Suprapubic skin (tissue), 4 donors: ENCODE measurements around the gene DCST1. TPM values are rescaled to one million over a fixed set of nuclear protein-coding genes. Genes with fewer than 3 reads are reported as not detected.

Source experiments
- DNase-seq, 2 donors: peaks; one replicate each; pipeline ENCODE4 v3.0.0-alpha.2; 2019; ENCODE audit warnings: low spot score in 2 of 2
- H3K27ac ChIP-seq: fragments of 200-600 bp; sonication (generic); one replicate; pipeline ENCODE4 v1.5.1; 2019
- H3K27me3 ChIP-seq: fragments of 200-600 bp; sonication (generic); one replicate; pipeline ENCODE4 v1.5.1; 2019
- H3K36me3 ChIP-seq: fragments of 200-600 bp; sonication (generic); one replicate; pipeline ENCODE4 v1.5.1; 2019
- H3K4me1 ChIP-seq: fragments of 200-600 bp; sonication (generic); one replicate; pipeline ENCODE4 v1.5.1; 2019
- H3K4me3 ChIP-seq: fragments of 200-600 bp; sonication (generic); one replicate; pipeline ENCODE4 v1.5.1; 2019; ENCODE audit warnings: mild to moderate bottlenecking
- H3K9me3 ChIP-seq: fragments of 200-600 bp; sonication (generic); one replicate; pipeline ENCODE4 v1.5.1; 2019
- CTCF ChIP-seq, 2 donors: fragments of 200-600 bp in 1 of 2; fragments of 450-650 bp in 1 of 2; sonication (generic) in 1 of 2; IDR thresholded peaks; one replicate each; pipeline ENCODE4 v1.5.1; 2016 to 2019; ENCODE audit warnings: antibody characterized with exemption in 2 of 2, mild to moderate bottlenecking in 1 of 2, moderate library complexity in 1 of 2
- EP300 ChIP-seq: sonication (generic); formaldehyde crosslinking; IDR thresholded peaks from one replicate; pipeline ENCODE4 v1.6.1; 2017; ENCODE audit warnings: antibody characterized with exemption
- POLR2A ChIP-seq, 2 donors: fragments of 450-650 bp; IDR thresholded peaks; one replicate each; pipeline ENCODE4 v1.6.1; 2017; ENCODE audit warnings: antibody characterized with exemption in 2 of 2, mild to moderate bottlenecking in 2 of 2, moderate library complexity in 2 of 2
- POLR2AphosphoS5 ChIP-seq, 3 donors: sonication (generic); formaldehyde crosslinking; IDR thresholded peaks; one replicate each; pipeline ENCODE4 v1.6.1; 2017; ENCODE audit warnings: antibody characterized with exemption in 3 of 3
- WGBS: methylation state at CpG from one replicate; pipeline ENCODE4 v1.1.5; 2018; 5-methylcytosine and 5-hydroxymethylcytosine counted together
- total RNA-seq, 4 donors: library from RNA; depleted of rRNA; stranded (reverse); fragments of >200 nt; gene quantifications; one replicate each; pipeline ENCODE4 v1.1.0, GENCODE V29; 2016

The DCST1 gene
- total RNA-seq, 4 donors from 2014 or later: 0.55 to 8.2 (median 2.8) TPM

DNA sequence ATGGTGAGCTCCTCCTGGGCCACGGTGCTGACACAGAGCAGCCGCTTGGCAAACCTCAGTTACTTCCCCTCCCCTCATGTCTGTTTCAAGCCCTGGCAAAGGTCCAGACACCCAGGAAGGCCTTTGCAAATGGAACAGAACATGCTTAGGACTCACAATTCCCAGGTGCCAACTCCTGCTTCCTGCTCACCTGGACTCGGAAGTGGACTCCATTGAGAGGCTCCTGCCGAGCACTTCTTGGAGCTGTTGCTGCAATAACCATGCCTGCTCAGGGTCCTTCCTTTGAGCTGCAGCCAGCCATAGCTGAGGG is 10.7 kb upstream of the DCST1 start:
- TF ChIP-seq POLR2A (IDR thresholded peaks at IDR 0.05) (no peak), CTCF (IDR thresholded peaks at IDR 0.05) (no peak), POLR2AphosphoS5 (IDR thresholded peaks at IDR 0.05) (no peak), EP300 (no peak)
- WGBS: 47% methylated on average over 4 of the region's 4 CpGs
- Histone ChIP-seq H3K4me1 (peaks cover 40% of the 10 kb centered on the region), H3K9me3 (no peaks in the 10 kb centered on the region), H3K36me3 (no peaks in the 10 kb centered on the region), H3K27me3 (no peaks in the 10 kb centered on the region), H3K27ac (no peak overlapping the region), H3K4me3 (no peak overlapping the region)
- DNase-seq: no peak

GRCh38 chr1:155023627-155024026 is 10.0 kb upstream of the DCST1 start:
- 64% methylated on average over 5 of the region's 5 CpGs for WGBS
- H3K27ac ChIP-seq: no peak overlapping the region

DNA sequence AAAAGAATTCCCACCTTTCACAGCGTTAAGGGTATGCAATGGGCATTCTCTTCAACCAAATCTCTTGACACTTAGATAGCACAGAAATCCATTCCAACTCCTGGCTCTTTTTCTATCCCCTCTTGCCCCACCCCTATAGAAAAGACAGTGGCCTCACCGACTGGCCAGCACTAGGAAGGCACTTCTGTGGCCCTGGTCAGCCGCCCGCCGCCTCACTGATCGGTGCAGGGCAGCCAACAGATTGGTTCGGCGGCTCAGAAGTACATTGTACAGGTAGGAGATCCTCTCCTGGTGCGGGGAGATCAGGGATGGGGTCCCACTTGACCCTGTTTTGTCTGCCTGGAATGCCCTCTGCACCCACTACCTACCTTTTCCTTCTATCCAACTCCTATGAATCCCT is 9.3 kb upstream of the DCST1 start:
- WGBS: 95% methylated on average over 9 of the region's 9 CpGs
- Histone ChIP-seq H3K36me3 (no peaks in the 10 kb centered on the region), H3K27ac (no peak overlapping the region), H3K27me3 (no peaks in the 10 kb centered on the region), H3K4me1 (peaks cover 26% of the 10 kb centered on the region), H3K9me3 (no peaks in the 10 kb centered on the region), H3K4me3 (no peak overlapping the region)
- DNase-seq: no peak
- TF ChIP-seq EP300 (no peak), POLR2A (IDR thresholded peaks at IDR 0.05) (no peak)

More at GRCh38 chr1:155023627-155024026, 10.0 kb upstream of the DCST1 start:
- Histone ChIP-seq H3K36me3 (no peaks in the 10 kb centered on the region), H3K9me3 (no peaks in the 10 kb centered on the region), H3K4me3 (no peak overlapping the region), H3K27me3 (no peaks in the 10 kb centered on the region), H3K4me1 (peaks cover 33% of the 10 kb centered on the region)
- no peak for DNase-seq
- TF ChIP-seq POLR2AphosphoS5 (IDR thresholded peaks at IDR 0.05) (no peak), EP300 (no peak), POLR2A (IDR thresholded peaks at IDR 0.05) (no peak)

DNA sequence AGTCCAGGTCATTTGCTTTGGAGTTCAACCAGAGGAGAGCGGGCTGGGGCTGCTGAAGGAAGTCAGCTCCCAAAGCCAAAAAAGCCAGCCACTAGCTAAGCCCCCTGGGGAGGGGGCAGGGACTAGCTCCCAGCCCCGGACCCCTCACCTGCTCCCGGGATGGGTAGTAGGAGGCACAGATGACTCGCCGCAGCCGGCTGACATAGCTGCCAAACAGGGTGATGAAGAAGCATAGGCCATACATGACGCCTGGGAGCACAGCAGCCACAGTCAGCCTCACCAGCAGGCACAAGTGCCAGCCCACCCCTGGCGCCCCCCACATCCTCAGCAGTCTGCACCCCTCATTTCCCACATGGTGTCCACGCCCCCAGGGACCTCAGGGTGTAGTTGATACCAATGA is 7.5 kb upstream of the DCST1 start:
- Histone ChIP-seq H3K36me3 (no peaks in the 10 kb centered on the region), H3K4me3 (no peak overlapping the region), H3K27me3 (no peaks in the 10 kb centered on the region), H3K27ac (no peak overlapping the region), H3K9me3 (no peaks in the 10 kb centered on the region), H3K4me1 (peaks cover 13% of the 10 kb centered on the region)
- TF ChIP-seq POLR2AphosphoS5 (IDR thresholded peaks at IDR 0.05): no peak
- TF ChIP-seq EP300: no peak
- no peak for TF ChIP-seq CTCF (IDR thresholded peaks at IDR 0.05)
- no peak for TF ChIP-seq POLR2A (IDR thresholded peaks at IDR 0.05)
- DNase-seq: no peak
- WGBS: 50% methylated on average over 3 of the region's 9 CpGs

- no peaks in the 10 kb centered on the region for H3K9me3 ChIP-seq
- H3K27ac ChIP-seq: no peak overlapping the region
- DNase-seq: no peak
- H3K4me1 ChIP-seq: peaks cover 13% of the 10 kb centered on the region
- TF ChIP-seq POLR2A (IDR thresholded peaks at IDR 0.05) (no peak), EP300 (no peak), CTCF (IDR thresholded peaks at IDR 0.05) (no peak), POLR2AphosphoS5 (IDR thresholded peaks at IDR 0.05) (no peak)
- no peaks in the 10 kb centered on the region for H3K27me3 ChIP-seq
- WGBS: 67% methylated on average over 2 of the region's 6 CpGs
- no peaks in the 10 kb centered on the region for H3K36me3 ChIP-seq
- no peak overlapping the region for H3K4me3 ChIP-seq
These were observed 7.0 kb upstream of the DCST1 start for GRCh38 chr1:155026588-155026987.

DNA sequence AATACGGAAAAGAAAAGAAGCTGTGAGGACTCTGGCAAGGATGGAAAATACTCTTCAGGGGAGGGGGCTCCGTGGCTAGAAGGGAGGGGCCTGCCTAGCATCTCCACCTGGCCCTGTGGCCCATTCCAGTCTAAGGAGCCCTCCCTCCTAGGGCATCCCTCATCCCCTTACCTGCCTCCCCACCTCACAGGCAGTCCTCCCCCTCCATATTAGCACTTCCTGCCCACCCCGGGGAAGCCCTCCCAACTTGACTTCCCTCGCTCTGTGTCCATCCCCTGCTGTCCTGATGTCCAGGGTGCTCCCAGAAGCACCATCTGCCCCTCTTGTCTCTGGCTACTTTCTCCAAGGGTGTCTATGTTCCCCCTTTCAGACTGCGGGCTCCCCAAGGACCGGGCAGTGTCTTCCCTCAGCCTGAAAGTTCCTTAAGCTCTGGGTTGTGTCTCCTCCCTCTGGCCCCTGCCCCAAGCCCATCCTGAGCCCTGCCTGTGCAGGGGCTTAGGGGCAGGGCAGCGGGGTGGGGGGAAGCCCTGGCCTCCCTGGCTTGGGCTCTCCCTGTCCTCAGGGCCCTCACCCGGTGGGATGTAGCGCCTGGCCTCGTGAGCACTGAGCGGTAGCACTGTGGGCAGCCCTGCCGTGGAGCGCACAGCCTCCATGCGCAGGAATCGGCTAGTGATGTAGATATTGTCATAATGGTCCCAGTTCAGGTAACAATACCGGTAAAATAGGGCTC is 3.9 kb upstream of the DCST1 start:
- no peak for TF ChIP-seq POLR2AphosphoS5 (IDR thresholded peaks at IDR 0.05)
- TF ChIP-seq POLR2A (IDR thresholded peaks at IDR 0.05): no peak
- no peak for TF ChIP-seq EP300
- TF ChIP-seq CTCF (IDR thresholded peaks at IDR 0.05): no peak
- H3K4me1 ChIP-seq: peaks cover 4% of the 10 kb centered on the region
- DNase-seq: no peak
- H3K27ac ChIP-seq: no peak overlapping the region
- H3K27me3 ChIP-seq: no peaks in the 10 kb centered on the region
- H3K4me3 ChIP-seq: no peak overlapping the region
- H3K36me3 ChIP-seq: no peaks in the 10 kb centered on the region
- 81% methylated on average over 6 of the region's 16 CpGs for WGBS
- H3K9me3 ChIP-seq: no peaks in the 10 kb centered on the region
